Left ventricle myocardium inferior (tissue), 1 donor: ENCODE results near the gene RANBP1. TPM values are rescaled to one million over a fixed set of nuclear protein-coding genes. Genes with fewer than 3 reads are reported as not detected.

Experiments used
- DNase-seq: peaks from one replicate; pipeline ENCODE4 v3.0.0-alpha.2; 2020
- H3K27ac ChIP-seq: fragments of 200-600 bp; replicated peaks from 2 replicates; pipeline ENCODE4 v1.8.0; 2021
- H3K27me3 ChIP-seq: fragments of 200-600 bp; 2 replicates; pipeline ENCODE4 v1.8.0; 2021; ENCODE audit warnings: low read depth
- H3K36me3 ChIP-seq: fragments of 200-600 bp; 2 replicates; pipeline ENCODE4 v1.8.0; 2021
- H3K4me1 ChIP-seq: fragments of 200-600 bp; 2 replicates; pipeline ENCODE4 v1.8.0; 2021
- H3K4me3 ChIP-seq: fragments of 200-600 bp; 2 replicates; pipeline ENCODE4 v1.8.0; 2021; ENCODE audit warnings: mild to moderate bottlenecking, moderate library complexity
- H3K9me3 ChIP-seq: fragments of 200-600 bp; replicated peaks from 2 replicates; pipeline ENCODE4 v1.8.0; 2021
- intact Hi-C: fragments of 100-400 bp; cut with micrococcal nuclease; formaldehyde crosslinking; loops from one replicate; pipeline ENCODE4 v1.11.0; 2022
- total RNA-seq: library from RNA; stranded (reverse); fragmentation: NEBNext Ultra II Directional; extraction: Animal tissue kit (Norgen Biotek cat#: 25700); gene quantifications from one replicate; pipeline ENCODE4 v1.2.1, GENCODE V29; 2021
- TF ChIP-seq, protein P1 (sequence below): fragments of 200-600 bp; IDR thresholded peaks from 2 replicates; pipeline ENCODE4 v1.8.0; 2021; ENCODE audit warnings: antibody characterized with exemption, mild to moderate bottlenecking, borderline replicate concordance
- donor health status: DM: no; HTN: yes; CAD: no; lungs with severe emphysema.

Gene RANBP1
- total RNA-seq, 1 donor from 2014 or later: 39.6 TPM

DNA sequence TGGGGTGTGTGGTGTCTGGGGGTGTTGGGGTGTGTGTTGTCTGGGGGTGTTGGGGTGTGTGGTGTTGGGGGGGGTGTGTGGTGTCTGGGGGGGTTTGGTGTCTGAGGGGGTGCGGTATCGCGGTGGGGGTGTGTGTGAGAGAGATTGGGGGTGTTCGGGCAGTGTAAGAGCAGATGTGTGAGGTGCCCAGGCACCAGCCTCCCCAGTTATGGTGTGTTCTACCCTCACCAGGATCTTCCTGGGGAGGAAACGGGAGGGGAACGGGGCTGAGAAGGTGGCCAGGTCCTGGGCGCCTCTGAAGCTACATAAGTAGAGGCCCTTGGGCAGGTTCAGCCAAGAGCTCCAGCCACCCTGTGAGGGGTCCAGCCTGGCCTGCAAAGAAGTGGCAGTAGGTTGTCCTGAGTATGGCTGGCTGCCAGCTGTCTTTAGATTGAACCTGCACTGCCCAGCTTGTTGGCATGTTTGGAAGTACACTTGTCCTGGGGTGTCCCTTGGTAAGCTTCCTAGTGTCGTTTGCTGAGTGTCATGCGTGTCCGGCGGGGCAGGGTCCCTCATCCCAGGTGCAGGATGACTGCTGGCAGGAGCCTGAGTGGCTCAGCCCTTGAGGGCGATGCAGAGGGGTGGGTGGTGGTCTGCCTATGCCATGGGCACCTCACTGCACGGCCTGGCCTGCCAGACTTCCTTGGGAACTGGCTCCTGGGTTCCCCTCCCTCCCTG lies 7.6 kb downstream of the RANBP1 start:
- H3K27me3 ChIP-seq: no peaks in the 10 kb centered on the region
- no peak overlapping the region for H3K4me3 ChIP-seq
- intact Hi-C loops: no loop called here
- H3K27ac ChIP-seq: no peak overlapping the region
- H3K4me1 ChIP-seq: peaks cover 29% of the 10 kb centered on the region
- TF ChIP-seq, protein P1, sequence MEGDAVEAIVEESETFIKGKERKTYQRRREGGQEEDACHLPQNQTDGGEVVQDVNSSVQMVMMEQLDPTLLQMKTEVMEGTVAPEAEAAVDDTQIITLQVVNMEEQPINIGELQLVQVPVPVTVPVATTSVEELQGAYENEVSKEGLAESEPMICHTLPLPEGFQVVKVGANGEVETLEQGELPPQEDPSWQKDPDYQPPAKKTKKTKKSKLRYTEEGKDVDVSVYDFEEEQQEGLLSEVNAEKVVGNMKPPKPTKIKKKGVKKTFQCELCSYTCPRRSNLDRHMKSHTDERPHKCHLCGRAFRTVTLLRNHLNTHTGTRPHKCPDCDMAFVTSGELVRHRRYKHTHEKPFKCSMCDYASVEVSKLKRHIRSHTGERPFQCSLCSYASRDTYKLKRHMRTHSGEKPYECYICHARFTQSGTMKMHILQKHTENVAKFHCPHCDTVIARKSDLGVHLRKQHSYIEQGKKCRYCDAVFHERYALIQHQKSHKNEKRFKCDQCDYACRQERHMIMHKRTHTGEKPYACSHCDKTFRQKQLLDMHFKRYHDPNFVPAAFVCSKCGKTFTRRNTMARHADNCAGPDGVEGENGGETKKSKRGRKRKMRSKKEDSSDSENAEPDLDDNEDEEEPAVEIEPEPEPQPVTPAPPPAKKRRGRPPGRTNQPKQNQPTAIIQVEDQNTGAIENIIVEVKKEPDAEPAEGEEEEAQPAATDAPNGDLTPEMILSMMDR: no peak
- no peak for DNase-seq
- H3K36me3 ChIP-seq: peaks cover 77% of the 10 kb centered on the region
- H3K9me3 ChIP-seq: no peaks in the 10 kb centered on the region

- intact Hi-C loops: no loop called here
- Histone ChIP-seq H3K4me1 (peaks cover 24% of the 10 kb centered on the region), H3K4me3 (no peak overlapping the region), H3K9me3 (no peaks in the 10 kb centered on the region), H3K27ac (no peak overlapping the region), H3K36me3 (peaks cover 73% of the 10 kb centered on the region), H3K27me3 (no peaks in the 10 kb centered on the region)
- TF ChIP-seq, protein P1: no peak
- DNase-seq: no peak
Measured at GRCh38 chr22:20124083-20124787, 8.3 kb downstream of the RANBP1 start.

- peaks cover 61% of the 10 kb centered on the region for H3K36me3 ChIP-seq
- intact Hi-C loops: no loop called here
- H3K27ac ChIP-seq: no peak overlapping the region
- H3K4me3 ChIP-seq: no peak overlapping the region
- H3K27me3 ChIP-seq: no peaks in the 10 kb centered on the region
- H3K9me3 ChIP-seq: no peaks in the 10 kb centered on the region
- DNase-seq: no peak
- peaks cover 22% of the 10 kb centered on the region for H3K4me1 ChIP-seq
- TF ChIP-seq, protein P1: no peak
Measured at GRCh38 chr22:20125201-20126174, 9.6 kb downstream of the RANBP1 start.

- H3K4me1 ChIP-seq: peaks cover 30% of the 10 kb centered on the region
- TF ChIP-seq, protein P1: no peak
- no peaks in the 10 kb centered on the region for H3K9me3 ChIP-seq
- intact Hi-C loops: no loop called here
- no peak overlapping the region for H3K4me3 ChIP-seq
- H3K27ac ChIP-seq: no peak overlapping the region
- H3K36me3 ChIP-seq: peaks cover 51% of the 10 kb centered on the region
- no peaks in the 10 kb centered on the region for H3K27me3 ChIP-seq
- DNase-seq: no peak
Measured at GRCh38 chr22:20126284-20127029, 10.6 kb downstream of the RANBP1 start.
